Stimulated activated CD4-positive, alpha-beta T cell treated with anti-CD3 and anti-CD28 coated beads, Interleukin-2, amount 100 ng/mL, for 48 hours (primary cell): ENCODE data around the gene CCDC82.

Experiments used
- DNase-seq, 2 donors: peaks; one replicate each; pipeline ENCODE4 v3.0.0-alpha.2; 2020

Gene CCDC82

DNA sequence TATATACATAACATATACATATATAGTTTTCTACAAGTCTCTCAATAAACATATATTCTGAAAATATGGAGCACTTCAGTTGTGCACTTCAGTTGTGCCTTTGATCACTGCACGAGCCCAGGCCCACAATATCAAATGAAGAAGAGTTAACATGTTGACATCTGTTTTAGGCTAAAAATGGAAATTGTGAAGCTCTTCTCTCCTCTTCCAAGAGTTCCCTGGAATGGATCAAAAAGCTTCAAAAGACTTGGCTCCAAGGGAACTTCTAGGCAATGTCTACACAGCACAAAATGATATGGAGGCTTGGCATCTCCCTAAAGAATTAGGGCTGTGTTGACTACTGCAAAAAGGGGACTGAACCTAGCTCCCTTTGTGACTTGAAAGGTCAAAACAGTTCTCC lies 83.6 kb downstream of the CCDC82 start:
- no peak for DNase-seq

DNA sequence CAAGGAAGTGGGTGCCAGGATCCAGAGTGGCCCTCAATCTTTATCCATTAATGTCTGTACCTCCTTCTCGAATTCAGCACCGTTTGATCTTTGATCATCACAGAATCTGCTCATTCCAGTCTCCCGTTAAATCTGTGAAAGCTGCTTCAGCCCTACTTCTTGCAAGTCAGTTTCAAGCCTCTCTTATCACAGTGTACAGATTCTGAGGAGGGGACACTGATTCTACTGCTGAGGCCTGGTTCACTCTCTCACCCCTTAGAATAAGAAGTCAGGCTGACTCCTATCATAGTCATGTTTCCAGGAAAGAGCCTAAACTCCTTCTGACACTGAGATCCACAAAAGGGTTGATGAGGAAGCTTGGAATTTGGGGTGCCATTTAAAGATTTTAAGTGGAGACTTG lies 85.7 kb downstream of the CCDC82 start:
- no peak for DNase-seq

DNA sequence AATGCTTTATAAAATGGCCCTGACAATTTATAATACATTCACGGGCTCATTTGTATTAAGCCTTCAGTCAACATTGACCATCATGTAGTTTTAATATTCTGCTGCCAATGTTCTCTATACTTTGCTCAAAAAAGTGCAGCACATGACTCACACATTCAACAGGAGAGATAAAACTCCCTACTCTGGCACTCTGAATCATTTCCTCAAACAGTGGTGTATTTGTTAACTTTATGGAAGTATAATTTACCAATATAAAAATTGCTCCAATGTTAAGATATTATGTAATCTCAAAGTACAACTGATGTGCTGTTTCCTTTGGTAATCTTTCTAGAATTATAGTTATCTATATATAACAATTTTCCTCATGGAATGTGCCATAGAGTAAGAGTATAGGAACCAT lies 86.6 kb downstream of the CCDC82 start:
- DNase-seq: no peak
